ENCODE data around the gene RNF130.

GRCh38 chr5:180001136-180001535, 70.4 kb downstream of the RNF130 start:
- TF ChIP-seq POLR2A (IDR thresholded peaks at IDR 0.05; ENCODE audit: low read length) (no peak), GATA1 (IDR thresholded peaks at IDR 0.05; ENCODE audit: low read depth, low read length) (no peak)

Data from erythroblast (primary cell).